ENCODE data around the gene METTL17.

- TF ChIP-seq CTCF (IDR thresholded peaks at IDR 0.05; ENCODE audit: insufficient read depth, low read depth, low read length) (no peak), EZH2 (IDR thresholded peaks at IDR 0.05; ENCODE audit: insufficient read depth, low read length) (no peak)
Observed at GRCh38 chr14:20970647-20970982, 19.2 kb upstream of the METTL17 start.

All from astrocyte (in vitro differentiated cells and primary cell).